Astrocyte (in vitro differentiated cells and primary cell): ENCODE results near the gene KLF17.

Source experiments
- EZH2 ChIP-seq: IDR thresholded peaks from 2 replicates; pipeline ENCODE4 v1.6.1; 2012; ENCODE audit warnings: mild to moderate bottlenecking, low read length, inconsistent platforms; ENCODE audit not compliant: insufficient read depth
- TF ChIP-seq, protein P1 (sequence below): IDR thresholded peaks from 2 replicates; pipeline ENCODE4 v1.5.1; 2011; ENCODE audit warnings: low read depth, mild to moderate bottlenecking, inconsistent platforms, low read length, moderate library complexity; ENCODE audit not compliant: insufficient read depth

GRCh38 chr1:44100183-44100868 is 18.3 kb upstream of the KLF17 start:
- TF ChIP-seq, protein P1, sequence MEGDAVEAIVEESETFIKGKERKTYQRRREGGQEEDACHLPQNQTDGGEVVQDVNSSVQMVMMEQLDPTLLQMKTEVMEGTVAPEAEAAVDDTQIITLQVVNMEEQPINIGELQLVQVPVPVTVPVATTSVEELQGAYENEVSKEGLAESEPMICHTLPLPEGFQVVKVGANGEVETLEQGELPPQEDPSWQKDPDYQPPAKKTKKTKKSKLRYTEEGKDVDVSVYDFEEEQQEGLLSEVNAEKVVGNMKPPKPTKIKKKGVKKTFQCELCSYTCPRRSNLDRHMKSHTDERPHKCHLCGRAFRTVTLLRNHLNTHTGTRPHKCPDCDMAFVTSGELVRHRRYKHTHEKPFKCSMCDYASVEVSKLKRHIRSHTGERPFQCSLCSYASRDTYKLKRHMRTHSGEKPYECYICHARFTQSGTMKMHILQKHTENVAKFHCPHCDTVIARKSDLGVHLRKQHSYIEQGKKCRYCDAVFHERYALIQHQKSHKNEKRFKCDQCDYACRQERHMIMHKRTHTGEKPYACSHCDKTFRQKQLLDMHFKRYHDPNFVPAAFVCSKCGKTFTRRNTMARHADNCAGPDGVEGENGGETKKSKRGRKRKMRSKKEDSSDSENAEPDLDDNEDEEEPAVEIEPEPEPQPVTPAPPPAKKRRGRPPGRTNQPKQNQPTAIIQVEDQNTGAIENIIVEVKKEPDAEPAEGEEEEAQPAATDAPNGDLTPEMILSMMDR = no peak
- no peak for TF ChIP-seq EZH2
